ENCODE measurements around the gene OXSR1.
"Not testable (repeated sequence)": the region's sequence is repeated elsewhere in the genome, so short reads cannot be mapped to it uniquely, and the experiment has no call there.

DNA sequence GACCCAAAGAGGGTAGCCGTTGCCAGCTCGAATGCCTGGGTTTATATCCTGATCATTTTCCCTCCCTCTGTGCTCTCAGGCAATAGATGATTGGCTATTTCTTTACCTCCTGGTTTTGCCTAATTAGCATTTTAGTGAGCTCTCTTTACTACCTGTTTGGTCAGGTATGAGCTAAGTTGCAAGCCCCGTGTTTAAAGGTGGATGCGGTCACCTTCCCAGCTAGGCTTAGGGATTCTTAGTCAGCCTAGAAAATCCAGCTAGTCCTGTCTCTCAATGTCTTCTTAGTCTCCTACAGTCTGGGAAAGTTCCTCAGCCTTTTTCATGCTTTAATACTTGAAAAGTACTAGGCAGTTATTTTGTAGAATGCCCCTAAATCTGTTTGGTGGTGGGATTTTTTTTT is 131.7 kb downstream of the OXSR1 start:
- TF ChIP-seq CTCF, POLR2A (IDR thresholded peaks at IDR 0.05): not testable (repeated sequence)

Data from uterus (tissue), 2 donors.